HUES6 (cell line): ENCODE data around the gene RB1.
"Not testable (repeated sequence)": the region's sequence is repeated elsewhere in the genome, so short reads cannot be mapped to it uniquely, and the experiment has no call there.

Source experiments
- H3K27ac ChIP-seq: 2 replicates; pipeline ENCODE4 v1.7.0; 2013; ENCODE audit warnings: low read depth, mild to moderate bottlenecking, low read length, inconsistent platforms
- H3K27me3 ChIP-seq: 2 replicates; pipeline ENCODE4 v1.6.1; 2013; ENCODE audit warnings: low read length; ENCODE audit not compliant: control insufficient read depth, insufficient read depth
- H3K36me3 ChIP-seq: 2 replicates; pipeline ENCODE4 v1.6.1; 2013; ENCODE audit warnings: low read length; ENCODE audit not compliant: control insufficient read depth, insufficient read depth
- H3K4me1 ChIP-seq: 2 replicates; pipeline ENCODE4 v1.6.1; 2013; ENCODE audit warnings: low read length; ENCODE audit not compliant: control insufficient read depth, insufficient read depth
- H3K4me3 ChIP-seq: 2 replicates; pipeline ENCODE4 v1.5.1; 2013; ENCODE audit warnings: low read depth, low read length
- H3K9ac ChIP-seq: one replicate; pipeline ENCODE4 v1.6.1; 2013; ENCODE audit warnings: mild to moderate bottlenecking, low read length
- H3K9me3 ChIP-seq: 2 replicates; pipeline ENCODE4 v1.6.1; 2013; ENCODE audit warnings: low read depth, low read length; ENCODE audit not compliant: control insufficient read depth, insufficient read depth

The RB1 gene

DNA sequence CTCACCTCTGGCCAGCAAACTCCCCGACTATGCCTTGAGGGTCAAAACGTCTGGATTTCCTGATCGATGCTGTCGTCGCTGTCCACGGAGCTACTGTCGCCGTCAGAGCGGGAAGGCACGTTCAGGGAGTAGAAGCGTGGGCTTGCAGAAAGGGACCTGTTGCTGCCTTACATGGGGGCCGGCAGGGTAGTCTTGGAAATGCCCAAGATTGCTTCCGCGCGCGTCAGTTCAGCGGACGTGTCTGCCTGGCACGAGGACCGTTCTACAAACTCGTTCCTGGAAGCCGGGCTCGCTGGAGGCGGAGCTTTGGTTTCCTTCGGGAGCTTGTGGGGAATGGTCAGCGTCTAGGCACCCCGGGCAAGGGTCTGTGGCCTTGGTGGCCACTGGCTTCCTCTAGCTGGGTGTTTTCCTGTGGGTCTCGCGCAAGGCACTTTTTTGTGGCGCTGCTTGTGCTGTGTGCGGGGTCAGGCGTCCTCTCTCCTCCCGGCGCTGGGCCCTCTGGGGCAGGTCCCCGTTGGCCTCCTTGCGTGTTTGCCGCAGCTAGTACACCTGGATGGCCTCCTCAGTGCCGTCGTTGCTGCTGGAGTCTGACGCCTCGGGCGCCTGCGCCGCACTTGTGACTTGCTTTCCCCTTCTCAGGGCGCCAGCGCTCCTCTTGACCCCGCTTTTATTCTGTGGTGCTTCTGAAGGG lies 15.4 kb downstream of the RB1 start:
- Histone ChIP-seq H3K9me3 (peaks cover 17% of the 10 kb centered on the region; the same call in 1 of the 2 replicates), H3K9ac (no peak overlapping the region), H3K36me3 (peaks cover 7% of the 10 kb centered on the region), H3K27ac (no peak overlapping the region), H3K4me1 (no peaks in the 10 kb centered on the region), H3K27me3 (no peaks in the 10 kb centered on the region), H3K4me3 (no peak overlapping the region)

DNA sequence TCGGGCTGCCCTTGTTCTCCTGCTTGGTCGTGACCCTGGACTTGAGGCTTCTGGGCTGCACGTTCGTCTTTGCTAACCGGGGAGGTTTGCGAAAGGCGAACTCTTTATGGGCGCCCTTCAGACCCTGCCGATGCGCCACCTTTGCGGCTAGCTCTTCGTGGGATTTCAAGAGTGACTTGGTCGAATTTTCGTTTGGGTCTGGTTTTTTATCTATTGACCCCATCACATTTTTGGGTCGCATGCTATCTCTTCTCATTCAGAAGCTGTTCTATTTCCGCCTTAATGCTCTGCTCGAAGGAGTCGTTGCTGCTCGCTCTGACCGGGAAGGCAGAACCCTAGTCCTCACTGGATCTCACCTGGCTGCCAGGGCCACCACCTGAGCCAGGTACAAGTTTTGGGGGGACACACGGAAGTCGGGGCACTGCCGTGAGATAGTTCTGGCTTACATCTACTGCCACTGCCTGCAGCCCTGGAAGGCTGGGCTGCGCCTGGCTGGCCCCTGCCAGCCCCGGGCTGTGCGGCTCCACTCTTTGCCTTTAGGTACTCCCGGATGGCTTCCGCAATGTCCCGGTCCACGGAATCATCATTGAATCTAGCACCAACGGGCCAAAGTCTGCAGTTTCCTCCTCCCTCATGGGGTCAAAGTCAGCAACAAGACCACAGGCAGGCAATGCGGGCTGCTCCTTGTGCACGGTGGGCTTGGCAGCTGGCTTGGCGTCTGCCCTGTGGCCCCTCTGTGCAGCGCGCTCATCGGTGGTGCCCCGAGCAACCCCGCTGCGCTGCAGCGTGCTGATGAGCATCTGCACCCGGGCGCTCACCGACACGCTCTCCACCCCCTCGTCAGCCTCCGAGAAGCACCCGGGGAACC lies 16.2 kb downstream of the RB1 start:
- Histone ChIP-seq H3K9ac (no peak overlapping the region), H3K9me3 (peaks cover 17% of the 10 kb centered on the region; the same call in 1 of the 2 replicates), H3K27me3 (no peaks in the 10 kb centered on the region), H3K36me3 (peaks cover 7% of the 10 kb centered on the region), H3K27ac (no peak overlapping the region), H3K4me1 (no peaks in the 10 kb centered on the region), H3K4me3 (no peak overlapping the region)

- Histone ChIP-seq H3K36me3 (peaks cover 7% of the 10 kb centered on the region), H3K4me3 (no peak overlapping the region), H3K4me1 (no peaks in the 10 kb centered on the region), H3K9ac (no peak overlapping the region), H3K27me3 (no peaks in the 10 kb centered on the region), H3K27ac (no peak overlapping the region), H3K9me3 (peaks cover 17% of the 10 kb centered on the region; the same call in 1 of the 2 replicates)
Measured at GRCh38 chr13:48320399-48320790, 16.8 kb downstream of the RB1 start.

DNA sequence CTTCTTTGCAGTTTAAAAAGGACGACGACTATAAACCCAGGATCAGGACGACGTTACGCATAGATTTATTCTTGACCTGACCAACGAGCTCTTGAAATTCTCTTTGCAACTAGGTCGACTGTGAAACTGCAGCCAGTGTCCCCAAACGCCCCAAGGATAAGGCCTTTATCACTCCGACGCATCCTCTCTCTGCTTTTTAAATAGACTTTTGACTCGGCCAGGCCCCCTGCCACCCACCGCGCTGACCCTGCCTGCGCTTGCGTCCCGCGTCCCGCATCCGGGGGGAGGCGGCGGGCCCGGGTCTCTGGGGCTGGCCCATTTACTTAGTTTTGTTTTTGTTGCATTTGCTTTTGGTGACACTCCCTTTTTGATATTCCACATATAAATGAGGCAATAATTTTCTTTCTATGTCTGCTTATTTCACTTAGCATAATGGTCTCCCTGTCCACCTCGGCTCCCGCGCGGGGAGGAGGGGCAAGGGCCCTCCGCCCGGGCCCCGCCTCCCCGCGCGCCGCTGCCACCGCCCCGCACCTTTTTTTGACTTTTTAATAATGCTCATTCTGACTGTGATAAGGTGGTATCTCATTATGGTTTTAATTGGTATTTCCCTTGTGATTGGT lies 17.4 kb downstream of the RB1 start:
- H3K9me3 ChIP-seq, result peaks cover 17% of the 10 kb centered on the region; the same call in 1 of the 2 replicates
- no peaks in the 10 kb centered on the region; the same call in 1 of the 2 replicates for H3K4me1 ChIP-seq
- no peak overlapping the region for H3K9ac ChIP-seq
- no peak overlapping the region for H3K4me3 ChIP-seq
- no peak overlapping the region for H3K27ac ChIP-seq
- no peaks in the 10 kb centered on the region for H3K27me3 ChIP-seq
- peaks cover 7% of the 10 kb centered on the region for H3K36me3 ChIP-seq

GRCh38 chr13:48322294-48322693 lies 18.7 kb downstream of the RB1 start:
- Histone ChIP-seq H3K27me3 (no peaks in the 10 kb centered on the region), H3K9me3 (peaks cover 17% of the 10 kb centered on the region; the same call in 1 of the 2 replicates), H3K4me3 (no peak overlapping the region), H3K27ac (no peak overlapping the region), H3K9ac (no peak overlapping the region), H3K36me3 (peaks cover 7% of the 10 kb centered on the region), H3K4me1 (no peaks in the 10 kb centered on the region; the same call in 1 of the 2 replicates)

- no peaks in the 10 kb centered on the region for H3K27me3 ChIP-seq
- peaks cover 2% of the 10 kb centered on the region for H3K9me3 ChIP-seq
- no peaks in the 10 kb centered on the region for H3K36me3 ChIP-seq
- H3K4me3 ChIP-seq, result no peak overlapping the region
- H3K9ac ChIP-seq, result no peak overlapping the region
- no peaks in the 10 kb centered on the region for H3K4me1 ChIP-seq
- H3K27ac ChIP-seq, result no peak overlapping the region
Measured at GRCh38 chr13:48333976-48334375, 30.4 kb downstream of the RB1 start.

- peaks cover 8% of the 10 kb centered on the region for H3K9me3 ChIP-seq
- no peaks in the 10 kb centered on the region for H3K27me3 ChIP-seq
- no peaks in the 10 kb centered on the region for H3K4me1 ChIP-seq
- H3K4me3 ChIP-seq, result no peak overlapping the region
- H3K27ac ChIP-seq, result no peak overlapping the region
- H3K36me3 ChIP-seq, result 0 out of 2 replicates have a peak, but pooled peaks cover 3% of the 10 kb centered on the region
- no peak overlapping the region for H3K9ac ChIP-seq
Measured at GRCh38 chr13:48334534-48335127, 31.1 kb downstream of the RB1 start.

- not testable (repeated sequence) for H3K27me3 ChIP-seq, H3K4me1 ChIP-seq, H3K36me3 ChIP-seq
Measured at GRCh38 chr13:48339198-48339597, 35.6 kb downstream of the RB1 start.

DNA sequence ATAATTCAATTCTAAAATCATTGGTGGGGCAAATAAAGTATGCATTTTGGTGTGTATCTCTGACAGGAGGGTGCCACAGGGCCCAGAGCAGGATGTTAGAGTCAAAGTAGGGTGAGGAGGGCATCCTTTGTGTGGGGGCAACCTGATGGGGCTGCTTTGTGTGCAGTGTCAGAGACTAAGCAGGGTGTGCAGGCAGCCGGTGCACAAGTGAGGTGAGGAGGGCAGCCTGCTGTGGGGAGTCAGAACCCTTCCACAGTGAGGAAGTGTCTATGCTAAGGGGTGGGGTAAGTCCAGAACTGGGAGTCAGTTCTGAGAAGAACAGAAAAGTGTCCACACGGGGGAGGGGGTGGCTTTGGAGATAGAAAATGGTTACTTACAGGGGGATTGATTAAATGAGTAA lies 40.7 kb downstream of the RB1 start:
- Histone ChIP-seq H3K27me3 (no peaks in the 10 kb centered on the region), H3K9me3 (peaks cover 9% of the 10 kb centered on the region), H3K9ac (no peak overlapping the region), H3K36me3 (0 out of 2 replicates have a peak, but pooled peaks cover 4% of the 10 kb centered on the region), H3K4me1 (no peaks in the 10 kb centered on the region), H3K27ac (no peak overlapping the region), H3K4me3 (no peak overlapping the region)

More at GRCh38 chr13:48339198-48339597, 35.6 kb downstream of the RB1 start:
- peaks cover 13% of the 10 kb centered on the region for H3K9me3 ChIP-seq
- not testable (repeated sequence) for H3K4me3 ChIP-seq, H3K27ac ChIP-seq, H3K9ac ChIP-seq

DNA sequence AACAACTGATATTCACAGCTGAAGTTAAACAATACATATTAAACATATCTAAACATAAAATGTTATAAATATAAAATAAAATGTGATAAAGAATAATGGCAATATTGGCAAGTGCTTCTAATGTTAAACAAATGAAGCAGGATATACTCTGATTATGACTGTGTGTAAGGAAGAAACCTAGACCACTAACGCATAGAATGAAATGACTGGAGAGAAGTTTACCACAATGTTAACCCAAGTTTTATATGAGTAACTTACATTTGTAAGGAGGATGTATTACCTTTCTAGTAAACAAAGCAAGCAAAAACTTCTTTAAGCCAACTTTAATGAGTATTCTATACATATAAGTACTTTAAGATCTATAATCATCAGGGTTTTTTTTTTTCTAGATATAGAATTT lies 43.0 kb downstream of the RB1 start:
- no peak overlapping the region for H3K9ac ChIP-seq
- H3K36me3 ChIP-seq, result peaks cover 5% of the 10 kb centered on the region
- no peaks in the 10 kb centered on the region for H3K4me1 ChIP-seq
- no peaks in the 10 kb centered on the region for H3K27me3 ChIP-seq
- no peak overlapping the region for H3K4me3 ChIP-seq
- no peak overlapping the region for H3K27ac ChIP-seq
- 0 out of 2 replicates have a peak, but pooled peaks cover 4% of the 10 kb centered on the region for H3K9me3 ChIP-seq
